HepG2 (cell line): Measurements from ENCODE around the gene PRR5L.
A peak's percentile ranks its signal among the peaks of the same experiment; 100 is the strongest.

Experiments
- CEBPB ChIP-seq: IDR thresholded peaks from 2 replicates; pipeline ENCODE4 v1.6.1; 2011; ENCODE audit warnings: low read depth, low read length, improper control_type of control experiment, borderline replicate concordance
- EHMT2 ChIP-seq: fragments of 200-600 bp; sonication (generic); IDR thresholded peaks from 2 replicates; pipeline ENCODE4 v1.7.0; 2017; ENCODE audit warnings: antibody characterized with exemption, low read depth, low read length, borderline replicate concordance
- EZH2 ChIP-seq: conservative IDR thresholded peaks from 2 replicates; pipeline ENCODE4 v1.6.1; 2012; ENCODE audit warnings: mild to moderate bottlenecking, low read depth, low read length, moderate library complexity
- FOXM1 ChIP-seq: sonication (generic); formaldehyde crosslinking; IDR thresholded peaks from 2 replicates; pipeline ENCODE4 v1.5.0; 2020; ENCODE audit warnings: missing genetic modification reagents
- KLF6 ChIP-seq: IDR thresholded peaks from 2 replicates; pipeline ENCODE4 v1.8.0; 2016; ENCODE audit warnings: missing biosample characterization, missing genetic modification reagents
- TAF1 ChIP-seq: sonication (generic); formaldehyde crosslinking; IDR thresholded peaks from 2 replicates; pipeline ENCODE4 v1.4.0; 2020; ENCODE audit warnings: missing genetic modification reagents
- ZNF558 ChIP-seq: sonication (generic); formaldehyde crosslinking; IDR thresholded peaks from 2 replicates; pipeline ENCODE4 v1.9.0; 2022; ENCODE audit warnings: mild to moderate bottlenecking, missing genetic modification reagents, borderline replicate concordance
- TF ChIP-seq, protein P1 (sequence below): sonication (generic); formaldehyde crosslinking; IDR thresholded peaks from 2 replicates; pipeline ENCODE4 v1.5.0; 2020; ENCODE audit warnings: mild to moderate bottlenecking, missing genetic modification reagents, moderate library complexity

DNA sequence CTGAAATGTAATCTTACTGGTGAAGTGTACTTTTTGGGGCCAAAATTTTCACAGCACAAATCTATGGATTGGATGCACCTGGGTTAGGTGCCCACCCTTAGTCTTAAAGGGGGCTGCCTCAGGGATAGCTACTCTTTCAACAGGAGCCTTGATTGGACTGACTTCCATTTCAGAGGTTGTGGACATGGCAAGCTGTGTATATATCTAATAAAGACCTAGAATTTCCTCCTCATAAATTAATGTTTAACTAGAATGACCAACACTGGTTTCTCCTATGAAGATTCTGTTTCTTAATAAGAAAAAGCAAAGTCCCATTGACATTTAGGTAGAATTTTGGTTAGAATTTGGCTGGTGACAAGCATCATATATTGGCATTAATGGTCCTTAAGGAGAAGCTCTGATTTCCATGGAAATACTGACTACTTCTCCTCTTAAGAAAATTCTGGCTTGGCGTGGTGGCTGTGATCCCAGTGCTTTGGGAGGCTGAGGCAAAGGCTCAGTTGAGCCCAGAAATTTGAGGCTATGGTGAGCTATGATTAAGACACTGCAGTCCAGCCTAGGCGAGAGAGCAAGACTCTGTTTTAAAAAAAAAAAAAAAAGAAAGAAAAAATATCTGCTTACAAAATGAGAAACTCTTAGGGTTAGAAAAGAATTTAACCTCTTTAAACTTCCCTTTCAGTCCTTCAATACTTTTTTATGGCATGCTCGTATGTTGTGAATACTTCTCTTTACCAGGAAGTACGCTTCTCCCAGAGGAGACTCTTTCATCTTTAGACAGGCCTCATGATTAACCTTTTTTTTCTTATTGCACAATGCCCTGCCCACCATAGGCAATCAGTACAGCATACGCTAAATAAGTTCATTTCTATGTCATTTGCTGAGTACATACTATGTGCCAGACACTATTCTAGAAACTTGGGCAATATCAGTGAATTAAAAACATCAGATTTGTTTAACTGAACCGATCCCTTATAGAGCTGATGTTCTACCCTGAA is 77.2 kb downstream of the PRR5L start:
- no peak for TF ChIP-seq KLF6 (CRISPR knock-in tag)
- TF ChIP-seq, protein P1, sequence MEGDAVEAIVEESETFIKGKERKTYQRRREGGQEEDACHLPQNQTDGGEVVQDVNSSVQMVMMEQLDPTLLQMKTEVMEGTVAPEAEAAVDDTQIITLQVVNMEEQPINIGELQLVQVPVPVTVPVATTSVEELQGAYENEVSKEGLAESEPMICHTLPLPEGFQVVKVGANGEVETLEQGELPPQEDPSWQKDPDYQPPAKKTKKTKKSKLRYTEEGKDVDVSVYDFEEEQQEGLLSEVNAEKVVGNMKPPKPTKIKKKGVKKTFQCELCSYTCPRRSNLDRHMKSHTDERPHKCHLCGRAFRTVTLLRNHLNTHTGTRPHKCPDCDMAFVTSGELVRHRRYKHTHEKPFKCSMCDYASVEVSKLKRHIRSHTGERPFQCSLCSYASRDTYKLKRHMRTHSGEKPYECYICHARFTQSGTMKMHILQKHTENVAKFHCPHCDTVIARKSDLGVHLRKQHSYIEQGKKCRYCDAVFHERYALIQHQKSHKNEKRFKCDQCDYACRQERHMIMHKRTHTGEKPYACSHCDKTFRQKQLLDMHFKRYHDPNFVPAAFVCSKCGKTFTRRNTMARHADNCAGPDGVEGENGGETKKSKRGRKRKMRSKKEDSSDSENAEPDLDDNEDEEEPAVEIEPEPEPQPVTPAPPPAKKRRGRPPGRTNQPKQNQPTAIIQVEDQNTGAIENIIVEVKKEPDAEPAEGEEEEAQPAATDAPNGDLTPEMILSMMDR (CRISPR knock-in tag), result no peak
- TF ChIP-seq ZNF558 (CRISPR knock-in tag), result no peak
- TF ChIP-seq EHMT2, result no peak
- no peak for TF ChIP-seq EZH2
- no peak for TF ChIP-seq TAF1
- peak; percentile 57; the same call in 1 of the 2 replicates for TF ChIP-seq CEBPB
- no peak for TF ChIP-seq FOXM1 (CRISPR knock-in tag)
